Neural cell (in vitro differentiated cells): ENCODE data around the gene SLC25A13. TPM values are rescaled to one million over a fixed set of nuclear protein-coding genes. Genes with fewer than 3 reads are reported as not detected.

Experiments used
- H2AFZ ChIP-seq: fragments of 200-600, 300-800 bp; sonication (generic), shearing (Covaris generic); 2 replicates; pipeline ENCODE4 v1.6.0; 2014; ENCODE audit warnings: low read depth, mild to moderate bottlenecking, antibody characterized with exemption, low read length, moderate library complexity
- H3F3A ChIP-seq: fragments of 200-600 bp; shearing (Covaris generic); 2 replicates; pipeline ENCODE4 v1.6.1; 2016; ENCODE audit warnings: mild to moderate bottlenecking, moderate library complexity, mixed read lengths, antibody characterized with exemption, low read length; ENCODE audit not compliant: insufficient read depth, poor library complexity, severe bottlenecking
- H3K27ac ChIP-seq: fragments of 200-600, 300-800 bp; sonication (generic), shearing (Covaris generic); 2 replicates; pipeline ENCODE4 v1.5.1; 2014; ENCODE audit warnings: mild to moderate bottlenecking, low read length, moderate library complexity
- H3K27me3 ChIP-seq: fragments of 300-800, 200-600 bp; sonication (generic), shearing (Covaris generic); 2 replicates; pipeline ENCODE4 v1.6.0; 2014; ENCODE audit warnings: mild to moderate bottlenecking, low read depth, low read length, moderate library complexity; ENCODE audit not compliant: insufficient read depth
- H3K36me3 ChIP-seq: fragments of 300-800, 200-600 bp; sonication (generic), shearing (Covaris generic); 2 replicates; pipeline ENCODE4 v1.5.1; 2014; ENCODE audit warnings: mild to moderate bottlenecking, antibody characterized with exemption, low read length, moderate library complexity; ENCODE audit not compliant: insufficient read depth
- H3K4me2 ChIP-seq: fragments of 300-800, 200-600 bp; sonication (generic), shearing (Covaris generic); 2 replicates; pipeline ENCODE4 v1.6.0; 2014; ENCODE audit warnings: mild to moderate bottlenecking, low read length
- H3K4me3 ChIP-seq: fragments of 300-800, 200-600 bp; sonication (generic), shearing (Covaris generic); 2 replicates; pipeline ENCODE4 v1.5.1; 2014; ENCODE audit warnings: mild to moderate bottlenecking, low read length, moderate library complexity
- H3K79me2 ChIP-seq: fragments of 200-600 bp; shearing (Covaris generic); replicated peaks from 2 replicates; pipeline ENCODE4 v1.6.0; 2014; ENCODE audit warnings: mild to moderate bottlenecking, low read length, moderate library complexity; ENCODE audit not compliant: insufficient read depth
- H3K9ac ChIP-seq: fragments of 300-800, 200-600 bp; sonication (generic), shearing (Covaris generic); 2 replicates; pipeline ENCODE4 v1.6.1; 2016; ENCODE audit warnings: mild to moderate bottlenecking, low read length, mixed read lengths
- H3K9me2 ChIP-seq: fragments of 200-600 bp; shearing (Covaris generic); 2 replicates; pipeline ENCODE4 v1.6.1; 2016; ENCODE audit warnings: mild to moderate bottlenecking, low read length, mixed read lengths; ENCODE audit not compliant: insufficient read depth
- H3K9me3 ChIP-seq: fragments of 200-600, 300-800 bp; sonication (generic), shearing (Covaris generic); 2 replicates; pipeline ENCODE4 v1.6.1; 2016; ENCODE audit warnings: mild to moderate bottlenecking, mixed run types, low read length, moderate library complexity, mixed read lengths
- H4K20me1 ChIP-seq: fragments of 200-600 bp; shearing (Covaris generic); 2 replicates; pipeline ENCODE4 v1.6.1; 2016; ENCODE audit warnings: mild to moderate bottlenecking, mixed run types; ENCODE audit not compliant: insufficient read depth
- EP300 ChIP-seq: fragments of 450-650 bp; conservative IDR thresholded peaks from 2 replicates; pipeline ENCODE4 v1.6.1; 2014; ENCODE audit warnings: antibody characterized with exemption, mild to moderate bottlenecking, moderate library complexity; ENCODE audit not compliant: poor library complexity, severe bottlenecking
- EZH2 ChIP-seq: fragments of 200-600, 300-800 bp; shearing (Covaris generic), sonication (generic); IDR thresholded peaks from 2 replicates; pipeline ENCODE4 v1.6.1; 2014; ENCODE audit warnings: antibody characterized with exemption, low read length, borderline replicate concordance, mild to moderate bottlenecking; ENCODE audit not compliant: insufficient read depth, poor library complexity, severe bottlenecking
- MXI1 ChIP-seq: fragments of 450-650 bp; conservative IDR thresholded peaks from 2 replicates; pipeline ENCODE4 v1.6.1; 2014; ENCODE audit warnings: antibody characterized with exemption, mild to moderate bottlenecking; ENCODE audit not compliant: poor library complexity, severe bottlenecking
- POLR2AphosphoS5 ChIP-seq: IDR thresholded peaks from 2 replicates; pipeline ENCODE4 v1.6.1; 2012
- RAD21 ChIP-seq: fragments of 450-650 bp; conservative IDR thresholded peaks from 2 replicates; pipeline ENCODE4 v1.6.1; 2014; ENCODE audit warnings: antibody characterized with exemption, mild to moderate bottlenecking, moderate library complexity
- REST ChIP-seq: IDR thresholded peaks from 2 replicates; pipeline ENCODE4 v1.6.1; 2012; ENCODE audit warnings: borderline replicate concordance
- SMC3 ChIP-seq: fragments of 450-650 bp; conservative IDR thresholded peaks from 2 replicates; pipeline ENCODE4 v1.6.1; 2014; ENCODE audit warnings: antibody characterized with exemption, mild to moderate bottlenecking, moderate library complexity; ENCODE audit not compliant: poor library complexity
- TAF1 ChIP-seq: IDR thresholded peaks from 2 replicates; pipeline ENCODE4 v1.6.1; 2012; ENCODE audit warnings: low read depth
- polyA plus RNA-seq: library from polyadenylated mRNA; depleted of rRNA; stranded (reverse); fragments of >200 nt; gene quantifications from 2 replicates; pipeline ENCODE4 v1.2.3, GENCODE V29; 2014
- TF ChIP-seq, protein P1 (sequence below): fragments of 450-650 bp; IDR thresholded peaks from 2 replicates; pipeline ENCODE4 v1.5.1; 2014; ENCODE audit warnings: antibody characterized with exemption, mild to moderate bottlenecking, moderate library complexity; ENCODE audit not compliant: poor library complexity, severe bottlenecking

Gene SLC25A13
- polyA plus RNA-seq, 1 donor from 2014 or later, result 20.2 TPM

DNA sequence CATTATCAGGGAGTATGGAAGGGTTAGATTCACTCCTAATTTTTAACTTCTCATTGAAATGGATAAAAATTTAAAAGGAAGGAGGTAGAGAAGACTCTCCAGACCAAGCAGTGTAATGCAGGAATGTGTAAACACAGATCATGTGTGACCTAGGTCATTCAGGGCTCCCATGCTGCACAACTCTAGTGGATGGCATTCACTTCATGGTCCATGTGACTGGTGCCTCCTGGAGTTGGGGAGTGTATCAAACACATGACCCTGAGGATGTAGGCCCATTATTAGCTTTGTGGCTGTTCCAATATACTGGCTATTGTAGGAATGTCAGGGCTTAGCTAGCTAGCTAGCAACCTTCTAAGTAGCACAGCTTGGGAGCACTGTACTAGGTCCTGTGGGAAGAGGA is 109.9 kb downstream of the SLC25A13 start:
- TF ChIP-seq POLR2AphosphoS5, result no peak
- no peak for TF ChIP-seq REST
- TF ChIP-seq, protein P1, sequence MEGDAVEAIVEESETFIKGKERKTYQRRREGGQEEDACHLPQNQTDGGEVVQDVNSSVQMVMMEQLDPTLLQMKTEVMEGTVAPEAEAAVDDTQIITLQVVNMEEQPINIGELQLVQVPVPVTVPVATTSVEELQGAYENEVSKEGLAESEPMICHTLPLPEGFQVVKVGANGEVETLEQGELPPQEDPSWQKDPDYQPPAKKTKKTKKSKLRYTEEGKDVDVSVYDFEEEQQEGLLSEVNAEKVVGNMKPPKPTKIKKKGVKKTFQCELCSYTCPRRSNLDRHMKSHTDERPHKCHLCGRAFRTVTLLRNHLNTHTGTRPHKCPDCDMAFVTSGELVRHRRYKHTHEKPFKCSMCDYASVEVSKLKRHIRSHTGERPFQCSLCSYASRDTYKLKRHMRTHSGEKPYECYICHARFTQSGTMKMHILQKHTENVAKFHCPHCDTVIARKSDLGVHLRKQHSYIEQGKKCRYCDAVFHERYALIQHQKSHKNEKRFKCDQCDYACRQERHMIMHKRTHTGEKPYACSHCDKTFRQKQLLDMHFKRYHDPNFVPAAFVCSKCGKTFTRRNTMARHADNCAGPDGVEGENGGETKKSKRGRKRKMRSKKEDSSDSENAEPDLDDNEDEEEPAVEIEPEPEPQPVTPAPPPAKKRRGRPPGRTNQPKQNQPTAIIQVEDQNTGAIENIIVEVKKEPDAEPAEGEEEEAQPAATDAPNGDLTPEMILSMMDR, result no peak
- TF ChIP-seq TAF1, result no peak
- no peak for TF ChIP-seq EP300
- Histone ChIP-seq H3K4me3 (no peak overlapping the region), H3K27ac (no peak overlapping the region), H3K36me3 (no peaks in the 10 kb centered on the region), H3K9me2 (no peaks in the 10 kb centered on the region), H3K79me2 (no peaks in the 10 kb centered on the region), H4K20me1 (no peaks in the 10 kb centered on the region), H3K4me2 (no peak overlapping the region), H3K9me3 (no peaks in the 10 kb centered on the region), H2AFZ (no peak overlapping the region), H3K27me3 (no peaks in the 10 kb centered on the region), H3F3A (no peaks in the 10 kb centered on the region), H3K9ac (no peak overlapping the region)

GRCh38 chr7:96205665-96206064 is 116.2 kb downstream of the SLC25A13 start:
- TF ChIP-seq RAD21 (no peak), EP300 (no peak), TAF1 (no peak), POLR2AphosphoS5 (no peak), MXI1 (no peak), EZH2 (no peak), REST (no peak), SMC3 (no peak)
- TF ChIP-seq, protein P1, result no peak
- H2AFZ ChIP-seq, result no peak overlapping the region
- no peaks in the 10 kb centered on the region for H4K20me1 ChIP-seq
- H3K9me2 ChIP-seq, result no peaks in the 10 kb centered on the region
- no peaks in the 10 kb centered on the region for H3K36me3 ChIP-seq
- no peaks in the 10 kb centered on the region for H3K79me2 ChIP-seq
- no peak overlapping the region for H3K27ac ChIP-seq
- H3F3A ChIP-seq, result no peaks in the 10 kb centered on the region
- H3K9ac ChIP-seq, result no peak overlapping the region
- H3K4me3 ChIP-seq, result no peak overlapping the region
- H3K4me2 ChIP-seq, result no peak overlapping the region
- no peaks in the 10 kb centered on the region for H3K9me3 ChIP-seq
- no peaks in the 10 kb centered on the region for H3K27me3 ChIP-seq
